Large intestine (tissue), 3 donors: ENCODE measurements around the gene EXO5. TPM values are rescaled to one million over a fixed set of nuclear protein-coding genes. Genes with fewer than 3 reads are reported as not detected.
"Not testable (repeated sequence)": the region's sequence is repeated elsewhere in the genome, so short reads cannot be mapped to it uniquely, and the experiment has no call there.

Experiments used
- DNase-seq, 2 donors: peaks; one replicate each; pipeline versions ENCODE4 v3.0.0 to v3.0.0-alpha.2; 2013
- H3K27ac ChIP-seq: one replicate; pipeline ENCODE4 v1.5.1; 2013; ENCODE audit warnings: low read length
- H3K27me3 ChIP-seq: 2 replicates; pipeline ENCODE4 v1.6.1; 2013; ENCODE audit warnings: low read length; ENCODE audit not compliant: control insufficient read depth, insufficient read depth
- H3K36me3 ChIP-seq: 2 replicates; pipeline ENCODE4 v1.6.1; 2013; ENCODE audit warnings: low read length; ENCODE audit not compliant: control insufficient read depth, insufficient read depth
- H3K4me1 ChIP-seq: one replicate; pipeline ENCODE4 v1.6.1; 2013; ENCODE audit warnings: low read length; ENCODE audit not compliant: control insufficient read depth, insufficient read depth
- H3K4me3 ChIP-seq: one replicate; pipeline ENCODE4 v1.5.1; 2013; ENCODE audit warnings: low read length
- H3K9me3 ChIP-seq: one replicate; pipeline ENCODE4 v1.6.1; 2013; ENCODE audit warnings: mild to moderate bottlenecking, low read depth, low read length, moderate library complexity; ENCODE audit not compliant: control insufficient read depth
- WGBS: methylation state at CpG from one replicate; pipeline ENCODE4 v1.1.5; 2013; ENCODE audit warnings: low lambda C conversion rate; ENCODE audit not compliant: insufficient coverage; 5-methylcytosine and 5-hydroxymethylcytosine counted together
- polyA plus RNA-seq: library from polyadenylated mRNA; unstranded; fragments of 120-200 nt; gene quantifications from one replicate; pipeline ENCODE4 v1.2.1, GENCODE V29; 2013

EXO5 gene
- polyA plus RNA-seq, 1 donor: 11.2 TPM

GRCh38 chr1:40546957-40547356, 38.4 kb downstream of the EXO5 start:
- no peak for DNase-seq
- peaks cover 13% of the 10 kb centered on the region for H3K36me3 ChIP-seq
- H3K9me3 ChIP-seq: no peaks in the 10 kb centered on the region
- H3K4me1 ChIP-seq: no peaks in the 10 kb centered on the region
- no peaks in the 10 kb centered on the region for H3K27me3 ChIP-seq
- no CpG with 5 or more reads among the region's 4 CpGs for WGBS
- no peak overlapping the region for H3K4me3 ChIP-seq
- H3K27ac ChIP-seq: no peak overlapping the region

- no peak overlapping the region for H3K4me3 ChIP-seq
- no peaks in the 10 kb centered on the region for H3K36me3 ChIP-seq
- H3K4me1 ChIP-seq: no peaks in the 10 kb centered on the region
- H3K9me3 ChIP-seq: no peaks in the 10 kb centered on the region
- no peak overlapping the region for H3K27ac ChIP-seq
- WGBS: no CpG with 5 or more reads among the region's 4 CpGs
- DNase-seq: no peak
- H3K27me3 ChIP-seq: no peaks in the 10 kb centered on the region
These were observed 44.5 kb downstream of the EXO5 start for GRCh38 chr1:40553017-40553416.

GRCh38 chr1:40554807-40555206, 46.2 kb downstream of the EXO5 start:
- not testable (repeated sequence) for H3K9me3 ChIP-seq, H3K27ac ChIP-seq, DNase-seq, H3K4me1 ChIP-seq, H3K36me3 ChIP-seq, H3K4me3 ChIP-seq, H3K27me3 ChIP-seq
- WGBS: no CpG with 5 or more reads among the region's 7 CpGs

- no peak for DNase-seq
- Histone ChIP-seq H3K36me3 (no peaks in the 10 kb centered on the region), H3K27me3 (no peaks in the 10 kb centered on the region), H3K4me3 (no peak overlapping the region), H3K27ac (no peak overlapping the region), H3K9me3 (peaks cover 3% of the 10 kb centered on the region), H3K4me1 (no peaks in the 10 kb centered on the region)
- WGBS: 100% methylated on average over 1 of the region's 5 CpGs
These were observed 47.6 kb downstream of the EXO5 start for GRCh38 chr1:40556121-40556520.

GRCh38 chr1:40558241-40558640, 49.7 kb downstream of the EXO5 start:
- not testable (repeated sequence) for H3K27ac ChIP-seq, H3K4me1 ChIP-seq, DNase-seq, H3K4me3 ChIP-seq, H3K9me3 ChIP-seq, H3K36me3 ChIP-seq, H3K27me3 ChIP-seq
- no CpG with 5 or more reads among the region's 1 CpG for WGBS

GRCh38 chr1:40562185-40562584, 53.6 kb downstream of the EXO5 start:
- Histone ChIP-seq H3K9me3 (peaks cover 3% of the 10 kb centered on the region), H3K36me3 (no peaks in the 10 kb centered on the region), H3K27ac (no peak overlapping the region), H3K4me3 (no peak overlapping the region), H3K4me1 (no peaks in the 10 kb centered on the region), H3K27me3 (no peaks in the 10 kb centered on the region)
- DNase-seq: no peak
- WGBS: no CpG with 5 or more reads among the region's 2 CpGs

- H3K9me3 ChIP-seq: peaks cover 3% of the 10 kb centered on the region
- H3K4me1 ChIP-seq: no peaks in the 10 kb centered on the region
- DNase-seq: no peak
- no peaks in the 10 kb centered on the region for H3K36me3 ChIP-seq
- no peaks in the 10 kb centered on the region for H3K27me3 ChIP-seq
- WGBS: 95% methylated on average over 2 of the region's 4 CpGs
- no peak overlapping the region for H3K4me3 ChIP-seq
- no peak overlapping the region for H3K27ac ChIP-seq
These were observed 54.7 kb downstream of the EXO5 start for GRCh38 chr1:40563266-40563665.

- 61% methylated on average over 3 of the region's 3 CpGs for WGBS
- no peak for DNase-seq
- Histone ChIP-seq H3K4me3 (no peak overlapping the region), H3K27ac (no peak overlapping the region), H3K27me3 (no peaks in the 10 kb centered on the region), H3K4me1 (no peaks in the 10 kb centered on the region), H3K9me3 (no peaks in the 10 kb centered on the region), H3K36me3 (no peaks in the 10 kb centered on the region)
These were observed 55.9 kb downstream of the EXO5 start for GRCh38 chr1:40564506-40564905.

- no peak overlapping the region for H3K27ac ChIP-seq
- no peaks in the 10 kb centered on the region for H3K27me3 ChIP-seq
- H3K4me1 ChIP-seq: no peaks in the 10 kb centered on the region
- H3K9me3 ChIP-seq: no peaks in the 10 kb centered on the region
- WGBS: no CpG with 5 or more reads among the region's 3 CpGs
- no peak overlapping the region for H3K4me3 ChIP-seq
- DNase-seq: no peak
- H3K36me3 ChIP-seq: no peaks in the 10 kb centered on the region
These were observed 56.3 kb downstream of the EXO5 start for GRCh38 chr1:40564913-40565312.

Other genes with a start within 250 kb of the EXO5 start
- gene COL9A2, start 191.5 kb upstream of the EXO5 start, polyA plus RNA-seq: 11.0 TPM
- gene SMAP2, start 135.0 kb upstream of the EXO5 start, polyA plus RNA-seq: 21.6 TPM
- gene ZFP69B, start 58.3 kb upstream of the EXO5 start, polyA plus RNA-seq: 2.7 TPM
- gene ZFP69, start 31.5 kb upstream of the EXO5 start, polyA plus RNA-seq: 4.5 TPM
- 5.6 TPM for gene ZNF684, start 22.9 kb downstream of the EXO5 start, polyA plus RNA-seq
- 6.9 TPM for gene RIMS3, start 156.9 kb downstream of the EXO5 start, polyA plus RNA-seq
- 66.0 TPM for gene NFYC, start 182.9 kb downstream of the EXO5 start, polyA plus RNA-seq